ENCODE measurements around the gene MBOAT1. TPM values are rescaled to one million over a fixed set of nuclear protein-coding genes. Genes with fewer than 3 reads are reported as not detected.
"Not testable (repeated sequence)": the region's sequence is repeated elsewhere in the genome, so short reads cannot be mapped to it uniquely, and the experiment has no call there.

The MBOAT1 gene
- total RNA-seq, 3 donors from 2014 or later (not counting 1 experiment from before 2014, with no cell fraction given), result 3.6 to 7.5 (median 5.2) TPM

DNA sequence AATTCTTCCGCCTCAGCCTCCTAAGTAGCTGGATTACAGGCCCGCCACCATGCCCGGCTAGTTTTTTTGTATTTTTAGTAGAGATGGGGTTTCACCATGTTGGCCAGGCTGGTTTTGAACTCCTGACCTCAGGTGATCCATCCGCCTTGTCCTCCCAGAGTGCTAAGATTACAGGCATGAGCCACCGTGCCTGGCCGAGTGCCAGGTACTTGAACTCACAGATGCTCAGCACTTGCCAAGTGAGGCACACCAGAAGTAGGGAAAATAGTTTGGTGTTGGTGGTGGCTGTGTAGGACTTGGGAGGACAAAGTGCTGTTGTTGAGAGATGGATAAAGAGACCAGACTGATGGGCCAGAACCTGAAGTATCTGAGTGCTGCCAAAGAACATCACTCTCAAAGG lies 40.0 kb upstream of the MBOAT1 start:
- no peaks in the 10 kb centered on the region for H3K9me3 ChIP-seq (ENCODE audit: control insufficient read depth, insufficient read depth, low read length)
- Mint-ChIP-seq H3K27ac (no peak overlapping the region), H3K4me1 (no peaks in the 10 kb centered on the region), H3K27me3 (ENCODE audit: low read depth in 2 of 2) (peaks cover 10 to 14% of the 10 kb centered on the region in 2 donors), H3K36me3 (no peaks in the 10 kb centered on the region), H3K9me3 (no peaks in the 10 kb centered on the region), H3K4me3 (no peak overlapping the region)
- 92% methylated on average over 6 of the region's 6 CpGs for WGBS (ENCODE audit: insufficient coverage)
- H3K4me1 ChIP-seq (ENCODE audit: control insufficient read depth, insufficient read depth, low read length), result no peaks in the 10 kb centered on the region
- DNase-seq (no peak), ATAC-seq (no peak)
- H3K27me3 ChIP-seq (ENCODE audit: control insufficient read depth, insufficient read depth, low read length), result no peaks in the 10 kb centered on the region
- H3K27ac ChIP-seq (ENCODE audit: low read length), result no peak overlapping the region
- H3K36me3 ChIP-seq (ENCODE audit: control insufficient read depth, insufficient read depth, low read length), result no peaks in the 10 kb centered on the region
- TF ChIP-seq, protein P1, sequence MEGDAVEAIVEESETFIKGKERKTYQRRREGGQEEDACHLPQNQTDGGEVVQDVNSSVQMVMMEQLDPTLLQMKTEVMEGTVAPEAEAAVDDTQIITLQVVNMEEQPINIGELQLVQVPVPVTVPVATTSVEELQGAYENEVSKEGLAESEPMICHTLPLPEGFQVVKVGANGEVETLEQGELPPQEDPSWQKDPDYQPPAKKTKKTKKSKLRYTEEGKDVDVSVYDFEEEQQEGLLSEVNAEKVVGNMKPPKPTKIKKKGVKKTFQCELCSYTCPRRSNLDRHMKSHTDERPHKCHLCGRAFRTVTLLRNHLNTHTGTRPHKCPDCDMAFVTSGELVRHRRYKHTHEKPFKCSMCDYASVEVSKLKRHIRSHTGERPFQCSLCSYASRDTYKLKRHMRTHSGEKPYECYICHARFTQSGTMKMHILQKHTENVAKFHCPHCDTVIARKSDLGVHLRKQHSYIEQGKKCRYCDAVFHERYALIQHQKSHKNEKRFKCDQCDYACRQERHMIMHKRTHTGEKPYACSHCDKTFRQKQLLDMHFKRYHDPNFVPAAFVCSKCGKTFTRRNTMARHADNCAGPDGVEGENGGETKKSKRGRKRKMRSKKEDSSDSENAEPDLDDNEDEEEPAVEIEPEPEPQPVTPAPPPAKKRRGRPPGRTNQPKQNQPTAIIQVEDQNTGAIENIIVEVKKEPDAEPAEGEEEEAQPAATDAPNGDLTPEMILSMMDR (IDR thresholded peaks at IDR 0.05), result no peak
- intact Hi-C loops (cut with micrococcal nuclease), result no loop called here
- no peak overlapping the region for H3K4me3 ChIP-seq (ENCODE audit: low read length)

DNA sequence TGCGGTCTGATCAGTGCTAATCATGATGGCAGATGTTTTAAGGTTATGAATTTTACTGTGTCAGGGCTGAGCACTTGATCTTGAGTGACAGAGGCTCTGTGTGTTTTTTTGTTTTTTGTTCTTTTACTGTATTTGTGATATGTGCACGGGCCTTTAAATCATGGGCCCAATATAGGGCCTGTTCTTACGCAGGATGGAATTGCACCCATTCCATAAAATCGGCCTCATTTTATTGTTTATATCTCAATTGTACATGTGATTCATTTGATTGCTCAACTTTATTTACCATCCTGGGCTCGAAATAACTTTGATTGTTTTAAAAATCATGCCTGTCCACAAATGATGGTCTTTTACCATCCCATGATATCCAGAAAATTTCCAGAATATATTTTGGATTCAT lies 39.3 kb upstream of the MBOAT1 start:
- Mint-ChIP-seq H3K27ac (no peak overlapping the region), H3K9me3 (no peaks in the 10 kb centered on the region), H3K36me3 (no peaks in the 10 kb centered on the region), H3K4me1 (no peaks in the 10 kb centered on the region), H3K27me3 (ENCODE audit: low read depth in 2 of 2) (peaks cover 10 to 14% of the 10 kb centered on the region in 2 donors), H3K4me3 (no peak overlapping the region)
- Histone ChIP-seq H3K36me3 (ENCODE audit: control insufficient read depth, insufficient read depth, low read length) (no peaks in the 10 kb centered on the region), H3K9me3 (ENCODE audit: control insufficient read depth, insufficient read depth, low read length) (no peaks in the 10 kb centered on the region), H3K27me3 (ENCODE audit: control insufficient read depth, insufficient read depth, low read length) (no peaks in the 10 kb centered on the region), H3K27ac (ENCODE audit: low read length) (no peak overlapping the region), H3K4me1 (ENCODE audit: control insufficient read depth, insufficient read depth, low read length) (no peaks in the 10 kb centered on the region), H3K4me3 (ENCODE audit: low read length) (no peak overlapping the region)
- intact Hi-C loops (cut with micrococcal nuclease), result no loop called here
- TF ChIP-seq, protein P1 (IDR thresholded peaks at IDR 0.05), result no peak
- DNase-seq (no peak), ATAC-seq (no peak)
- 84% methylated on average over 4 of the region's 5 CpGs for WGBS (ENCODE audit: insufficient coverage)

DNA sequence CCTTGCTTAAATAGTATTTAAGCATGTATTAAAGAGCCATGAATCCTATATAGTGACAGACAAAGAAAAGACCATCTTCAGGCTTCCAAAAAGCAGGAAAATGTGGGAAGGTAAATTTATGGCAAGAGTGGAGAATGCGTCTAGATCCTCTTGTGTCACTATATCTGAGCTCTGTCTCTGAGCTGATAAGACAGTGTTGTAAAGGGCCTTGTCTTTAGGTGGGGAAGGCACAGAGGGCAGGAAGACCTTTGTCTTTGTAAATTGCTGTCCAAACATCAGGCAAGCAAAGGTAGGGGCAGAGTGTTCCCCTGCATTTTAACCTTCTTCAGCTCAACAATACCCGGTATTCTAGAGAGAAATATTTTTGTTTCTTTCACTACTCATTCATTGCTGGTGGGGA lies 33.9 kb upstream of the MBOAT1 start:
- TF ChIP-seq, protein P1 (IDR thresholded peaks at IDR 0.05), result no peak
- no peaks in the 10 kb centered on the region for H3K36me3 ChIP-seq (ENCODE audit: control insufficient read depth, insufficient read depth, low read length)
- H3K27me3 Mint-ChIP-seq (ENCODE audit: low read depth in 2 of 2), result peaks cover 0 to 2% of the 10 kb centered on the region in 2 donors
- H3K4me3 Mint-ChIP-seq, result no peak overlapping the region
- no peaks in the 10 kb centered on the region for H3K4me1 ChIP-seq (ENCODE audit: control insufficient read depth, insufficient read depth, low read length)
- no peak overlapping the region for H3K4me3 ChIP-seq (ENCODE audit: low read length)
- ATAC-seq (no peak), DNase-seq (no peak)
- H3K4me1 Mint-ChIP-seq, result no peaks in the 10 kb centered on the region
- intact Hi-C loops (cut with micrococcal nuclease), result no loop called here
- no peaks in the 10 kb centered on the region for H3K9me3 Mint-ChIP-seq
- no peak overlapping the region for H3K27ac Mint-ChIP-seq
- H3K9me3 ChIP-seq (ENCODE audit: control insufficient read depth, insufficient read depth, low read length), result no peaks in the 10 kb centered on the region
- 91% methylated on average over 1 of the region's 2 CpGs for WGBS (ENCODE audit: insufficient coverage)
- H3K27me3 ChIP-seq (ENCODE audit: control insufficient read depth, insufficient read depth, low read length), result no peaks in the 10 kb centered on the region
- H3K27ac ChIP-seq (ENCODE audit: low read length), result no peak overlapping the region
- no peaks in the 10 kb centered on the region for H3K36me3 Mint-ChIP-seq

DNA sequence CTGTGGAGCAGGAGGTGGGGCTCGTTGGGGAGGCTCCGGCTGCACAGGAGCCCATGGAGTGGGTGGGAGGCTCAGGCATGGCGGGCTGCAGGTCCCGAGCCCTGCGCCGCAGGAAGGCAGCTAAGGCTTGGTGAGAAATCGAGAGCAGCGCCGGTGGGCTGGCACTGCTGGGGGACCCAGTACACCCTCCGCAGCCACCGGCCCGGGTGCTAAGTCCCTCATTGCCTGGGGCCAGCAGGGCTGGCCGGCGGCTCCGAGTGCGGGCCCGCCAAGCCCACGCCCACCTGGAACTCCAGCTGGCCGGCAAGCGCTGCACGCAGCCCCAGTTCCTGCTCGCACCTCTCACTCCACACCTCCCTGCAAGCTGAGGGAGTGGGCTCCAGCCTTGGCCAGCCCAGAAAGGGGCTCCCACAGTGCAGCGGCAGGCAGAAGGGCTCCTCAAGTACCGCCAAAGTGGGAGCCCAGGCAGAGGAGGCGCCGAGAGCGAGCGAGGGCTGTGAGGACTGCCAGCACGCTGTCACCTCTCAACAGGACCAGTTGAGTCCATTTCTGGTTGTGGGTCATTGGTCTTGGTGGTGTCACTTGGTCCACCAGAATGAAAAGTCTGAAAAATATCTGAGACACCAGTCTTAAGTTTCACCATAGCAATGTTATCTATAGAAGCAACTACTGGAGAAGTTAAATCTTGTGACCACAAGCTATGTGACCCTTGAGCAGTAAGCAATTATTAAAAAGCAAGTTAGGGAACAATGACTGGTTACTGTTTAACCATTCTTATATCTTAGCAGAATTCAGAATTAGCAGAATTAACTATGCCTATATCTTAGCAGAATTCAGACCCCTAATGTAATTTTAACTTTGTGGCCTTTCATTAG lies 32.8 kb upstream of the MBOAT1 start:
- H3K4me3 ChIP-seq (ENCODE audit: low read length); H3K9me3 ChIP-seq (ENCODE audit: control insufficient read depth, insufficient read depth, low read length); H3K36me3 Mint-ChIP-seq; H3K27ac Mint-ChIP-seq; H3K4me1 ChIP-seq (ENCODE audit: control insufficient read depth, insufficient read depth, low read length); H3K4me1 Mint-ChIP-seq; DNase-seq; H3K36me3 ChIP-seq (ENCODE audit: control insufficient read depth, insufficient read depth, low read length); H3K27me3 Mint-ChIP-seq (ENCODE audit: low read depth in 2 of 2); H3K27ac ChIP-seq (ENCODE audit: low read length); H3K27me3 ChIP-seq (ENCODE audit: control insufficient read depth, insufficient read depth, low read length); intact Hi-C loops (cut with micrococcal nuclease); H3K4me3 Mint-ChIP-seq; H3K9me3 Mint-ChIP-seq; ATAC-seq: not testable (repeated sequence)
- 95% methylated on average over 29 of the region's 29 CpGs for WGBS (ENCODE audit: insufficient coverage)

Measured in natural killer cell (primary cell).